GM12874 (cell line): ENCODE results near the gene CDH22.

ENCODE experiments used
- TF ChIP-seq, protein P1 (sequence below): IDR thresholded peaks from 2 replicates; pipeline ENCODE4 v1.5.1; 2011; ENCODE audit warnings: low read depth, mild to moderate bottlenecking, control low read depth, low read length, moderate library complexity; ENCODE audit not compliant: insufficient read depth

The CDH22 gene

DNA sequence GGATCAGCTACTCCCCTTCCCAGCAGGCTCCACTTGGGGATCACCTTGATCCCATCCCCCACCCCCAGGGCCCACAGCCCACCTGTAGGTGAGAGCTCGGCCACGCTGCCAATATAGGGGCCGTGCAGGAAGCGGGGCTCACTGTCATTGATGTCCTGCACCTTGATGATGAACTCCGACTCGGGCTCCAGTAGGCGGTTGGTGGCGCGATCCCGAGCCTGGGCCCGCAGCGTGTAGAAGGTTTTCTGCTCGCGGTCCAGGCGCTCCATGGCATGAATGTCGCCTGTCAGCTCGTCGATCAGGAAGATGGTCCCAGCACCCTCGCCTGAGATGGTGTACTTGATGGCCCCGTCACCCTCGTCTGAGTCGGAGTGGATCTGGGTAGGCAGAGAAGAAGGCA lies 67.4 kb downstream of the CDH22 start:
- TF ChIP-seq, protein P1, sequence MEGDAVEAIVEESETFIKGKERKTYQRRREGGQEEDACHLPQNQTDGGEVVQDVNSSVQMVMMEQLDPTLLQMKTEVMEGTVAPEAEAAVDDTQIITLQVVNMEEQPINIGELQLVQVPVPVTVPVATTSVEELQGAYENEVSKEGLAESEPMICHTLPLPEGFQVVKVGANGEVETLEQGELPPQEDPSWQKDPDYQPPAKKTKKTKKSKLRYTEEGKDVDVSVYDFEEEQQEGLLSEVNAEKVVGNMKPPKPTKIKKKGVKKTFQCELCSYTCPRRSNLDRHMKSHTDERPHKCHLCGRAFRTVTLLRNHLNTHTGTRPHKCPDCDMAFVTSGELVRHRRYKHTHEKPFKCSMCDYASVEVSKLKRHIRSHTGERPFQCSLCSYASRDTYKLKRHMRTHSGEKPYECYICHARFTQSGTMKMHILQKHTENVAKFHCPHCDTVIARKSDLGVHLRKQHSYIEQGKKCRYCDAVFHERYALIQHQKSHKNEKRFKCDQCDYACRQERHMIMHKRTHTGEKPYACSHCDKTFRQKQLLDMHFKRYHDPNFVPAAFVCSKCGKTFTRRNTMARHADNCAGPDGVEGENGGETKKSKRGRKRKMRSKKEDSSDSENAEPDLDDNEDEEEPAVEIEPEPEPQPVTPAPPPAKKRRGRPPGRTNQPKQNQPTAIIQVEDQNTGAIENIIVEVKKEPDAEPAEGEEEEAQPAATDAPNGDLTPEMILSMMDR, result no peak

DNA sequence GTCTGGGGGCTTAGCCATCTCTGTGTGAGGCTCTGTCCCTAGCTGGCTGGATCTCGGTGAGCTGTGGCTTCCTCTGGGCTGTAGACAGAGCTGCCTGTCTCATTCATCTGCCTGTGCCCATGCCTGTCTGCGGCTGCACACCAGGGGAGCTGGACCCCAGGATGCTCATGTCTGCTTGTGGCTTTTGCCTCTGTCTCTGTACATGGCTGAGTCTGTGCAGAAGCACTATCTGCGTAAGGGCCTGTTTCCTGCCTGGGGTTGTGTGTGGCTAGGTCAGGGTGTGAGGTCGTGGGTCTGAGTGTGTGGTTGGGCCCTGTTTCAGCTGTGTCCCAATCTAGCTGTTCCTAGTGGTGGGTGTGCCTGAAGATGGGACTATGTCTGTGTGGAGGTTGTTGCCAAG lies 68.2 kb downstream of the CDH22 start:
- TF ChIP-seq, protein P1, result no peak

DNA sequence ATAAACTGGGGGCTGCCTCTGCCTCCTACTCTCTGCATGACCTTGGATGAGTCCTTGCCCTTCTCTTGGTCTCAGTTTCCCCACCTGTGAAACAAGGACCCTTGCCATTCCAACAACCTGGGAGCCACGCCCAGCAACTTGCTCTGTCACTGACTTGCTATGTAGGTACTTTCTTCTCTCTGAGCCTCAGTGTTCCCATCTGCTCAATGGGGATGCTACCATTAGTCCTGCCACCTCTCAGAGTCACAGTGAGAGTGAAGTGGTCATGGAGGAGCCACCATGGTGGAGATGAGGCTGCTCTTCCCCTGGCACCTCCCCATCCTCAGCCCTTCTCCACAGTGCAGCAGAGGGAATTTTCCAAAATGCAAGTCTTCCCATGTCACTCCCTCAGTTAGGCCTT lies 70.6 kb downstream of the CDH22 start:
- TF ChIP-seq, protein P1, result no peak

DNA sequence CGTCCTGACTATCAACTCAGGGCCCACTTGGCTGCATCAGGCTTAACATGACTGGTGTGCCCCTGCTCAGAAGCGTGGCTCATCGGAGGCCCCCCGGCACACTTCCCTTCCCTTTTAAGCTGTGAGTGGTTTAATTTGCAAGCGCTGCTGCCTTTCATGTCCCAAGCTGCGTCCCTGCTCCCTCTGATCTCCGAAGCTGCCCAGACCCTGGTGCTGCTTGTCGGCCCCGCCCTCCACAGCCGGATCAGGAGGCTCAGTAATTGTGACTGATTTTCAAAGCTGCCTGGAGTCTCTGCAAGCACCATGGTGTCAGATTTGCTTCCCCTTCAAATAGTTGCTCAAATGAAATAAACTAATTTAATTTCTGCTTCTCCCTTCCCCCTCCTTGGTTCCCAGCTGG lies 71.1 kb downstream of the CDH22 start:
- TF ChIP-seq, protein P1, result no peak

DNA sequence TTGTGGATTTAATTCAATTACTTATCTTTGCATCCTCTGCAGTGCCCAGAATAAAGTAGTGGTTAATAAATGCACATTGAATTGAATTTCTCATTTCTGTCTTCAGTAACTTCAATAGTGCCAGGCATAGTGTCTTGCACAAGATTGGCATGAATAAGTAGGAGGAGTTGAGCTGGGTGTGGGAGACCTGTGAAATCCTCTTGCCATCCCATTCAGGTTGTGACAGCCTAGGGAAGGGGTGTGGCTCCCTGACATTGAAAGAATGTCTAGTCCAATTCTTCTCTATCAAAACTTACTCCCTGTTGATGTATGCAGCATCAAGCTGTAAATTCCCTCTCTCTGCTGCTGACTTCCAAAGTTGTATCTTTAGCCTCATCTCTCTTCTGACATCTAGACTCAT lies 73.2 kb downstream of the CDH22 start:
- TF ChIP-seq, protein P1, result no peak

DNA sequence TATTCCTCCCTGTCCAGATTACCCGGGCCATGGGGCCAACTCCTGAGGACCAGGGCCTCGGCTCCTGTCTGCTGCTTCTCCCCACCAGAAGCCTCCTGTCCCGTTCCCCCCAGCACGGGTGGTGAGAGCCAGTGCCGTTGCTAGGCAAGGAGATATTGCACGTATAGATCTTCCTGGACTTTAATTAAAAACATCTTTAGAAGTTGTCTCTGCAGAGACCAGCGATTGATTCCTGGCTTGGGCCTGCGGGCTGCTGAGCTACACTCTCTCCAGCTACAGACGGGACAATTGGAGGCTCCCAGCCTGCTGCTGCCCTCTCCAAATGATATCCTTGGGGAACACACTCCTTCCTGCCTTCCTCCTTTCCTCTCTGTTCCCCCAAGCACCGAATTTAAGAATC lies 74.6 kb downstream of the CDH22 start:
- TF ChIP-seq, protein P1, result no peak

DNA sequence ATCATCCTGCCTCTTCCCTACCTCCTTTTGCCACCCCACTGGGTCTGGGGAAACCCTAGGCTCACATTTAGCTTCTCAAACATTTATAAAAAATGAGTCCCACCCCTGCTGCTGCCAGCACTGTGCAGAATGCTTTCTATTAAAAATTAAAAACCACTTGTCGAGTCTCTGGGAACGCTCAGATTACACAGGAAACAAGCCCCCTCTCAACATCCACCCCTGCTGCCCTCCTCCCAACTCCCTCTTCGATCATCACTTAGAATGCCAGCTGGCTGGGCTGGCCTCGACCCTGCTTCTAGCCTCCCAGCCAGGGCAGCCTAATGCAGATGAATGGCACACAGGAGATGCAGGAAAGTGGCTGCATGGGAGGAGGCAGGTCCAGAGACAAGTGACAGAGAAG lies 75.8 kb downstream of the CDH22 start:
- TF ChIP-seq, protein P1, result no peak

DNA sequence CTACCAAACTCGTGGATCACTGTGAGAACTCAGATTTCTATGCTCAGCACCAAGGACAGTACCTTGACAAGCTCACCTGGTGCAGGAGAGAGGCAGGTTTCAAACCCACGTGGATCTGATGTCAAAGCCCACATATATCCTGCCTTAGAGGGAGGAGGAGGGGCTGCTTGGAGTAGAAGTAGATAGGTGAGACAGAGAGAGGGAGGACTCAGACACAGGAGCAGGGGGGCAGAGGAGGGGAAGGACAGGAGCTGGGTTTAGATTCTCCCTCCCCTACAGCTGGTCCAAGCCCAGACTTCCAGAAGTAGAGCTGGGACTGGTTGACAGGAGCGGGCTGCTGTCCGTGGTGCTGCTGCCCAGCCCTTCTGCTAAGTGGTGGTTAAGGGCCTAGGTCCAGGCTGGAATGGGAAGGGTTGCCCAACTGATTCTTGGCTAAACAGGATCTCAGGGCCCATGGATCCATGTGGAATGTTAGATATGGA lies 77.5 kb downstream of the CDH22 start:
- TF ChIP-seq, protein P1, result no peak
